Osteocyte (in vitro differentiated cells): ENCODE results near the gene HDAC1. TPM values are rescaled to one million over a fixed set of nuclear protein-coding genes. Genes with fewer than 3 reads are reported as not detected.
A peak's percentile ranks its signal among the peaks of the same experiment; 100 is the strongest.

Experiments
- DNase-seq: peaks from one replicate; pipeline ENCODE4 v3.0.0; 2021; ENCODE audit warnings: mixed read lengths; ENCODE audit not compliant: unreplicated experiment; ENCODE audit errors: extremely low spot score
- H3K27ac Mint-ChIP-seq: one replicate; pipeline ENCODE4 v1.8.0; 2021; ENCODE audit warnings: mild to moderate bottlenecking, mixed read lengths; ENCODE audit not compliant: unreplicated experiment
- H3K27me3 Mint-ChIP-seq: one replicate; pipeline ENCODE4 v1.8.0; 2021; ENCODE audit warnings: mixed read lengths; ENCODE audit not compliant: unreplicated experiment
- H3K36me3 Mint-ChIP-seq: one replicate; pipeline ENCODE4 v1.8.0; 2021; ENCODE audit warnings: mixed read lengths; ENCODE audit not compliant: unreplicated experiment
- H3K4me1 Mint-ChIP-seq: one replicate; pipeline ENCODE4 v1.8.0; 2021; ENCODE audit warnings: mixed read lengths; ENCODE audit not compliant: unreplicated experiment
- H3K4me3 Mint-ChIP-seq: one replicate; pipeline ENCODE4 v1.8.0; 2021; ENCODE audit warnings: mild to moderate bottlenecking, moderate library complexity, mixed read lengths; ENCODE audit not compliant: unreplicated experiment
- H3K9me3 Mint-ChIP-seq: one replicate; pipeline ENCODE4 v1.8.0; 2021; ENCODE audit warnings: mixed read lengths; ENCODE audit not compliant: unreplicated experiment
- total RNA-seq: library from RNA; stranded (reverse); gene quantifications from 2 replicates; pipeline ENCODE4 v1.2.1, GENCODE V29; 2021
- TF ChIP-seq, protein P1 (sequence below): fragments of 200-600 bp; sonication (generic); IDR thresholded peaks from 2 replicates; pipeline ENCODE4 v1.5.0; 2021; ENCODE audit warnings: antibody characterized with exemption, mild to moderate bottlenecking, moderate library complexity

The HDAC1 gene
- total RNA-seq, 1 donor from 2014 or later = 79.2 TPM

DNA sequence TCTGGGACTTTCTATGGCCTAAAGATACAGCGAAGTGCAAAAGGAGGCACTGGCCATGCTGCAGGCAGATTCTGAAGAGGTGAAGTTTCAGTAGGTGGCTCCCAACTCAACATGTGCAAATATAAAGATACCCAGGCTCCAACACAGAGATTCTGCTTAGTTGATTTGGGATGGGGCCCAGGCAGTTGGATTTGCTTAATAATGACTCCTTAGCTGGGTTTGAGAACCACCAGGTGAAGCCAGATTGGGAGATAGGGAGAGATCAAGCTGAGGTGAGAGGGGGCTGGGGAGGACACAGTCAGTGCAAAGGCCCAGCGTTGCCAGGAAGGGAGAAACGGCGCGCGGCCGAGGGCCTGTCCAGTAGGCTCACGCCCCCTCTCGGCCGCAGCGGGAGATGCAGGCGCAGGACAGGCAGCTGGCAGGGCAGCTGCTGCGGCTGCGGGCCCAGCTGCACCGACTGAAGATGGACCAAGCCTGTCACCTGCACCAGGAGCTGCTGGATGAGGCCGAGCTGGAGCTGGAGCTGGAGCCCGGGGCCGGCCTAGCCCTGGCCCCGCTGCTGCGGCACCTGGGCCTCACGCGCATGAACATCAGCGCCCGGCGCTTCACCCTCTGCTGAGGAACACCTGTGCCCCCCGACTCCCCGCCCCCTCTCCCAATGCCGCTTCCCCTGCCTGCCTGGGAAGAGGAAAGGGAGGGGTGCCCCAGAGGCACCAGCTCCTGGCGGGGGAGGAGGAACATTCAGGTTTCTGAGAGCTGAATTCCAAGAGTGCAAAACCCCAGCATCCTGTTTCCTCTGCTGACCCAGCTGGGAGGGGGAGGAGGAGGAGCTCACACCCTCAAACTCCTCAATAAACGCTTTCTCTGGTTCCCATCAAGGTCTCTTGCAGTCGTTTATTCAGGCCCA lies 43.6 kb upstream of the HDAC1 start:
- no peak overlapping the region for H3K4me3 Mint-ChIP-seq

GRCh38 chr1:32249831-32250525 lies 41.9 kb upstream of the HDAC1 start:
- H3K27ac Mint-ChIP-seq = no peak overlapping the region
- no peaks in the 10 kb centered on the region for H3K9me3 Mint-ChIP-seq
- TF ChIP-seq, protein P1, sequence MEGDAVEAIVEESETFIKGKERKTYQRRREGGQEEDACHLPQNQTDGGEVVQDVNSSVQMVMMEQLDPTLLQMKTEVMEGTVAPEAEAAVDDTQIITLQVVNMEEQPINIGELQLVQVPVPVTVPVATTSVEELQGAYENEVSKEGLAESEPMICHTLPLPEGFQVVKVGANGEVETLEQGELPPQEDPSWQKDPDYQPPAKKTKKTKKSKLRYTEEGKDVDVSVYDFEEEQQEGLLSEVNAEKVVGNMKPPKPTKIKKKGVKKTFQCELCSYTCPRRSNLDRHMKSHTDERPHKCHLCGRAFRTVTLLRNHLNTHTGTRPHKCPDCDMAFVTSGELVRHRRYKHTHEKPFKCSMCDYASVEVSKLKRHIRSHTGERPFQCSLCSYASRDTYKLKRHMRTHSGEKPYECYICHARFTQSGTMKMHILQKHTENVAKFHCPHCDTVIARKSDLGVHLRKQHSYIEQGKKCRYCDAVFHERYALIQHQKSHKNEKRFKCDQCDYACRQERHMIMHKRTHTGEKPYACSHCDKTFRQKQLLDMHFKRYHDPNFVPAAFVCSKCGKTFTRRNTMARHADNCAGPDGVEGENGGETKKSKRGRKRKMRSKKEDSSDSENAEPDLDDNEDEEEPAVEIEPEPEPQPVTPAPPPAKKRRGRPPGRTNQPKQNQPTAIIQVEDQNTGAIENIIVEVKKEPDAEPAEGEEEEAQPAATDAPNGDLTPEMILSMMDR = no peak
- H3K27me3 Mint-ChIP-seq = no peaks in the 10 kb centered on the region
- no peak for DNase-seq
- H3K4me3 Mint-ChIP-seq = no peak overlapping the region
- no peaks in the 10 kb centered on the region for H3K36me3 Mint-ChIP-seq
- H3K4me1 Mint-ChIP-seq = peaks cover 31% of the 10 kb centered on the region

More for the DNA sequence above, 43.6 kb upstream of the HDAC1 start:
- peak; percentile 91 for DNase-seq
- peak overlapping the region; percentile 23 for H3K27ac Mint-ChIP-seq
- H3K27me3 Mint-ChIP-seq = no peaks in the 10 kb centered on the region
- no peaks in the 10 kb centered on the region for H3K36me3 Mint-ChIP-seq
- TF ChIP-seq, protein P1 = peak; percentile 82
- peaks cover 31% of the 10 kb centered on the region for H3K4me1 Mint-ChIP-seq
- no peaks in the 10 kb centered on the region for H3K9me3 Mint-ChIP-seq

- no peaks in the 10 kb centered on the region for H3K9me3 Mint-ChIP-seq
- TF ChIP-seq, protein P1 = no peak
- no peak for DNase-seq
- no peak within 1 kb of the TSS for H3K27ac Mint-ChIP-seq
- H3K27me3 Mint-ChIP-seq = no peaks in the 10 kb centered on the region
- no peaks in the 10 kb centered on the region for H3K36me3 Mint-ChIP-seq
- peaks cover 28% of the 10 kb centered on the region for H3K4me1 Mint-ChIP-seq
- H3K4me3 Mint-ChIP-seq = no peak within 1 kb of the TSS
Observed at GRCh38 chr1:32250893-32251716, 40.8 kb upstream of the HDAC1 start, which contains the start of gene LCK. LCK (plus strand) TSS chr1:32251265; CDS start chr1:32274330, 23,065 bp downstream.

DNA sequence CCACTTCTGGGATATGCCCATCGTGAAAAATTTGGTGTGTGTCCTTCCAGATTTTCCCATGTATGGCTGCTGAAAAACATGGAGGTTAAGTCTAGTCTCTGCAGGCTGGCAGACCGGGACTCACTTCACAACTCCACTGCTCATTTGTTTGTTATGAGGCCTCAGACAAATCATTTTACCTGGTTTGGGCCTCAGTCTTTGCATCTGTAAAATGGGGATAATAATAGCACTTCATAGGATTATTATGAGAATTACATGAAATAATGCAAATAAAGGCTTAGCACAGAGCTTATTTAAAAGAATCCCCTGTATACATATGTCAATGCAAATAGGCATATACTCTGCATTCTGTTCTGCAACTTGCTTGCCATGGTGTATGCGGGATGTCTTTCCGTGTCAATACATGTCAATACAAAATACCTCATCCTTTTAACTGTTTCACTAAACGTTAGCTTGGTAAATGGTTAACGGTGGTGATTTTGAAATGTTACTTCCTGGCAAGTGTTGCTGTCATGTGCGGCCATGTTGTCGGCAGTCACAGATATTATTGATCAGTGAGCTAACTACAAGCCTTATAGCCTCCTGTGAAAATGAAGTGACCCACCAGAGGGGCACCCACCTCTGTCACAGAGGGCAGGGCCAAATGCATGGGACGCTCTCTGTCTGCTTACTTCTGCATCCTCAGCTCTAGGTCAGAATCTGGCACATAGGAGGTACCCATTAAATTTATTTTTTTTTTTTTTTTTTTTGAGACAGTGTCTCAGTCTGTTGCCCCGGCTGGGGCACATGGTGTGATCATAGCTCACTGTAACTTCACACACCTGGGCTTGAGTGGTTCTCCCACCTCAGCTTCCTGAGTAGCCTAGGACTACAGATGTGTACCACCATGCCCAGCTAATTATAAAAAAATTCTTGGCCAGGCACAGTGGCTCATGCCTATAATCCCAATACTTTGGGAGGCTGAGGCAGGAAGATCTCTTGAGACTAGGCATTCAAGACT lies 36.5 kb upstream of the HDAC1 start:
- Mint-ChIP-seq H3K27ac (no peak overlapping the region), H3K9me3 (no peaks in the 10 kb centered on the region), H3K4me1 (peaks cover under 1% of the 10 kb centered on the region), H3K27me3 (peaks cover 3% of the 10 kb centered on the region), H3K4me3 (no peak overlapping the region), H3K36me3 (no peaks in the 10 kb centered on the region)
- no peak for DNase-seq
- TF ChIP-seq, protein P1 = no peak
